Stimulated activated CD4-positive, alpha-beta T cell treated with anti-CD3 and anti-CD28 coated beads, Interleukin-4, amount 100 ng/mL, for 1 hour (primary cell): ENCODE measurements around the gene SPNS3.

Experiments used
- DNase-seq: peaks from one replicate; pipeline ENCODE4 v3.0.0-alpha.2; 2020

SPNS3 gene

DNA sequence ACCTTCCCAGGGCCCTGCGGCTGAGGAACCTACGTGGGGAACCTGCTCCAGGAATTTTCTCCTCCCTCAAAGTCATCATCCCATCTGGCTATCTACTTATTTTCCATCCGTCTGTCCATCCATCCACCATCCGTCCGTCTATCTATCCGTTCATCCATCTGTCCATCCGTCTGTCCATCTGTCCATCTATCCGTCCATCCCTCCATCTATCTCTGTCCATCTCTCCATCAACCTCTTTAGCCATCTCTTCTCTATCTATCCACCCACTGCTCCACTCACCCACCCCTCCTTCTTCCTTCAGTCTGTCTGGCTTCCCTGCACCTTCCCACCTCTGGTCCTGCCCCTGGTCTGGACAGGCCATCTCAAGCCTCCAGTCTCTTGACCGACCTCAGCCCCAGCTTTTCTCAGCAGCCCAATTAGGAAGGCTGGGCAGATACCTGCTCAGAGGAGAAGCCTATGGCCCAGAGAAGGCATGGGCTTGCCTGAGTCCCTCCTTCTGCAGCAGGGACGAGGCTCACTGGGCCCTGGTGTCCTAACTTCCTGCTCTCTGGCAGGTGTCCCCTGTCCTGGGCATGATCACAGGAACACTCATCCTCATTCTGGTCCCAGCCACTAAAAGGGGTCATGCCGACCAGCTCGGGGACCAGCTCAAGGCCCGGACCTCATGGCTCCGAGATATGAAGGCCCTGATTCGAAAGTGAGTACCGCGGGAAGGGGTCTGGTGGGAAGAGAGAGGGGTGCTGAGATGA lies 98.4 kb downstream of the SPNS3 start:
- no peak for DNase-seq

DNA sequence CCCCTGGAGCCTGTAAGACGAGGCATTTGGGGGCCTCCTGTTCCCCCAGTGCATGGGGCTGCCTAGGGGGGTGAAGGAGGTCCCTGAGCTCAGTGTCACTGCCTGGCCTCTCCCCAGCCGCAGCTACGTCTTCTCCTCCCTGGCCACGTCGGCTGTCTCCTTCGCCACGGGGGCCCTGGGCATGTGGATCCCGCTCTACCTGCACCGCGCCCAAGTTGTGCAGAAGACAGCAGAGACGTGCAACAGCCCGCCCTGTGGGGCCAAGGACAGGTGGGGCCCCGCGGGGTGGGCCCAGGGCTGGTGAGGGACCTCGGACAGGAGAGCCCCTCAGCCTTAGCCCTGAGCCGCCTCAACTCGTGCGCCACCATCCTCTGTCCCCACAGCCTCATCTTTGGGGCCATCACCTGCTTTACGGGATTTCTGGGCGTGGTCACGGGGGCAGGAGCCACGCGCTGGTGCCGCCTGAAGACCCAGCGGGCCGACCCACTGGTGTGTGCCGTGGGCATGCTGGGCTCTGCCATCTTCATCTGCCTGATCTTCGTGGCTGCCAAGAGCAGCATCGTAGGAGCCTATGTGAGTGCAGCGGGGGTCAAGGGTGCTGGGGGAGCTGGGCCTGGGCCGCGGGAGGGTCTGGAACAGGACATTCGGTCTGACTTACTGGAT lies 99.3 kb downstream of the SPNS3 start:
- DNase-seq: no peak

- DNase-seq: no peak
Measured at GRCh38 chr17:4533523-4534504, 100.1 kb downstream of the SPNS3 start.

GRCh38 chr17:4534515-4534914 lies 100.8 kb downstream of the SPNS3 start:
- DNase-seq: no peak

DNA sequence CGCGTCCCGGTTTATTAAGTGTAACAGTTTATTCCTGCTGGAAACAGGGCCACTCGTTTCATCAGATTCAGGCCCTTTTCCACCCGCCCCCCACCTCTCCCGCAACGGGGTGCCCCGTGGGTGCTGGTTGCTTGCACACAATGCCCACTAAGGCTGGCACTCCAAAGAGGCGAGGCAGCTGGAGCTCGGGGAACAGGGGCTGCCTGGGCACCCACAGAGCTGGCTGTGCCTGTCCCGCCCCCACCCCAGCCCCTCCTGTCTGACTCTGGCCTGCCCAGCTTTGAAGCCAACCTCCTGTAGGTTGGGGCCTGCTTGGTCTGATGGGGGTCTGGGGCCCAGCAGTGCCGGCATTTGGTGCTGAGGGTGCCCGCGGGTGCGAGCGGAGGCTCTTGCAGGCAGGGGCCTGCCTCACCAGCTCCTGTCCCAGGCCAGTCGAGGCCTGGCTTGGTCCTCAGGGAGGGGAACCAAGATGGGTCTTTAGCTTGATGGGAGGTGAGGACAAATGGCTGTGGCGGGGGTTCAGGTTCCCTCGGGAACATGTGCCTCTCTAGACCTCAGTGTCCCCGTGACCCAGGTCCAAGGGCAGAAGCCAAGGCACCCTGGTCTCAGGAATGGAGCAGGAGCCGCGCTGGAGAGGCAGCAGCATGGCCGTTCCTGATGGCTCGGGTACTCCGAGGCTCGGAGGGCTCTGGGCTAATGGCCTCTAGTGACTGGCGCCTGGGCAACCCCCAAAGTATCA lies 101.4 kb downstream of the SPNS3 start:
- DNase-seq: no peak

DNA sequence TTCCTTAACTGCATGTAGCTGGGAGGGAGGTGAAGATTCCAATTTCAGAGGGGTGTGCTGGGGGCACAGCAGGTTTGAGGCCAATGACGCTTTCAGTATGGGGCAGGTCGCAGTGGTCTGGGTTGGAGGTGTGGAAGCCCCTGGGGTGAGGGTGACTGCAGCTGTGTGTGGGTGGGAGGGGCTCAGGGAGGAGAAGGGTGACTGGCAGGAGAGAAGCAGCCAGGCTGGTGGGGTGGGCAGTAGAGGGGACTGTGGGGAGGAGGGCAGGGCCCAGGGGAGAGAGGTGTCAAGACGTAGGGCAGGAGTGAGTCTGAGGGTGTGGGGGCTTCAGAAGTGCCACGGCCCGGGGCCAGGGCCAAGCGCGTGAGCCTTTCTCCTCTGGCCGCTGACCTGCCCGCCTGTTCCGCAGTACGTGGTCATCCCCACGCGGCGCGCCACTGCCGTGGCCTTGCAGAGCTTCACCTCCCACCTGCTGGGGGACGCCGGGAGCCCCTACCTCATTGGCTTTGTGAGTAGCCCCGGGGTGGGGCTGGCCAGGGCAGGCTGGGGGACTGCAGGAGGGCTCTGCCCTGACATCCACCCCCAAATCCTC lies 102.0 kb downstream of the SPNS3 start:
- no peak for DNase-seq

DNA sequence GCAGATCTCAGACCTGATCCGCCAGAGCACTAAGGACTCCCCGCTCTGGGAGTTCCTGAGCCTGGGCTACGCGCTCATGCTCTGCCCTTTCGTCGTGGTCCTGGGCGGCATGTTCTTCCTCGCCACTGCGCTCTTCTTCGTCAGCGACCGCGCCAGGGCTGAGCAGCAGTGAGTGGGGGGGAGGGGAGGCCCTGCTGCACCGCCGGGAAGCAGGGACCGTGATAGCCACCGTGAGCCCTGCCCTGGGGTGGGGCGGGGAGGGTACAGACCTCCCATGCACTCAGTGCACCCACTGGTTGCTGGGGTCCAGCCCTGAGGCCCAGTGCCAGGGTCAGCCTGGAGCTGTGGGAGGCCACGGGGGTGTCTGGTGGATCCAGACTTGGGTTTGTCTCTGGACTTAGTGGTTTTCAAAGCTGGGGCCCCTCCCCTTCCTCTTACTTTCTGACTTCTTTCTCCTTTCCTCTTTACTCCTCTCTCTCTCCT lies 102.6 kb downstream of the SPNS3 start:
- DNase-seq: no peak

DNA sequence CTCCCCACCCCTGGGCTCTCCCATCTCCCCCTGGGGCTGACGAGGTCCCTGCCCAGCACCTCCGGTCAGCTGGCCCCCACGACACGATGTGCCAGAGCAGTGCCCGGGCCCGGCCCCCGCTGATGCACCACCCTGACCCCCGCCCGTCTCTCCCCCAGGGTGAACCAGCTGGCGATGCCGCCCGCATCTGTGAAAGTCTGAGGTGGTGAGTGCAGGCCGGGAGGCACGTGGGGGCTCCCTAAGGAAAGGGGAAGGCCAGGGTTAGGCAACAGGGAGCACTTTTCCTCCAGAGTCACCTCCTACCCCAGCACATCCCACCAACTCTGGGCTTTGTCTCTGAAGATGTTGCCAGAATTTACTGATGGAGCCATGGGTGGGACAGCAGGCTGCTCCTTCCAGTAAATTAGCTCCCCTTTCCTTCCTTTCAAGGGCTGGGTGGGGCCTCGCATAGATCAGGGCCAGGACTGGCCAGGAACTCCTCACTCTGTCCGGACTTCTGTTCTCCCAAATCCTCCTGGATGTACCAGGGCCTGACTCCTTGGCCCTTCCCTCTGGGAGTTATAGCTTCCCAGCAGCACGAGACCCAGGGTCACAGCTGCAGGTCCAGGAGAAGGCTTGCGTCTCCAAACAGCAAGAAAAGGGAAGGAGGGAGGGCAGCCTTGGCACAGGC lies 103.1 kb downstream of the SPNS3 start:
- no peak for DNase-seq
